ENCODE results near the gene MT3.

The MT3 gene

GRCh38 chr16:56631197-56631596, 41.9 kb downstream of the MT3 start:
- TF ChIP-seq GLIS3 (CRISPR knock-in tag; IDR thresholded peaks at IDR 0.05), result no peak
- TF ChIP-seq ISL1 (CRISPR knock-in tag; IDR thresholded peaks at IDR 0.05), result no peak
- TF ChIP-seq SNAI2 (CRISPR knock-in tag; IDR thresholded peaks at IDR 0.05), result no peak
- no peak for TF ChIP-seq ZNF8 (CRISPR knock-in tag; IDR thresholded peaks at IDR 0.05)
- no peak for TF ChIP-seq ZNF70 (CRISPR knock-in tag; IDR thresholded peaks at IDR 0.05)
- TF ChIP-seq POU6F1 (CRISPR knock-in tag; IDR thresholded peaks at IDR 0.05; ENCODE audit: borderline replicate concordance, low read depth), result no peak
- ATAC-seq, result no peak

GRCh38 chr16:56631832-56632155, 42.5 kb downstream of the MT3 start:
- TF ChIP-seq ISL1 (CRISPR knock-in tag; IDR thresholded peaks at IDR 0.05) (no peak), TSHZ2 (CRISPR knock-in tag; IDR thresholded peaks at IDR 0.05) (no peak), ZFP3 (CRISPR knock-in tag; IDR thresholded peaks at IDR 0.05) (no peak), TCF4 (CRISPR knock-in tag; IDR thresholded peaks at IDR 0.05; ENCODE audit: borderline replicate concordance) (no peak), SNAI2 (CRISPR knock-in tag; IDR thresholded peaks at IDR 0.05) (no peak), CREB5 (CRISPR knock-in tag; IDR thresholded peaks at IDR 0.05; ENCODE audit: low read depth) (no peak), GLIS3 (CRISPR knock-in tag; IDR thresholded peaks at IDR 0.05) (no peak), ZNF70 (CRISPR knock-in tag; IDR thresholded peaks at IDR 0.05) (no peak), OSR1 (CRISPR knock-in tag; IDR thresholded peaks at IDR 0.05) (no peak), PATZ1 (CRISPR knock-in tag; IDR thresholded peaks at IDR 0.05; ENCODE audit: borderline replicate concordance) (no peak), CSDC2 (CRISPR knock-in tag; IDR thresholded peaks at IDR 0.05) (no peak)

GRCh38 chr16:56632156-56632847, 43.0 kb downstream of the MT3 start, which contains the start of gene MT1M:
Gene MT1M, plus strand, starts transcription at chr16:56632659. Its CDS starts 73 bp downstream, at chr16:56632732.
- TF ChIP-seq GLIS3 (CRISPR knock-in tag; IDR thresholded peaks at IDR 0.05), result no peak
- no peak for TF ChIP-seq OSR1 (CRISPR knock-in tag; IDR thresholded peaks at IDR 0.05)
- no peak for TF ChIP-seq PATZ1 (CRISPR knock-in tag; IDR thresholded peaks at IDR 0.05; ENCODE audit: borderline replicate concordance)
- no peak for TF ChIP-seq ZNF565 (CRISPR knock-in tag; conservative IDR thresholded peaks at IDR 0.05; ENCODE audit: low read depth)
- TF ChIP-seq ZFP30 (CRISPR knock-in tag; IDR thresholded peaks at IDR 0.05), result no peak
- no peak for TF ChIP-seq ESRRG (CRISPR knock-in tag; IDR thresholded peaks at IDR 0.05)
- no peak for TF ChIP-seq ZC3H10 (CRISPR knock-in tag; IDR thresholded peaks at IDR 0.05)
- no peak for TF ChIP-seq POU6F1 (CRISPR knock-in tag; IDR thresholded peaks at IDR 0.05; ENCODE audit: borderline replicate concordance, low read depth)
- no peak for TF ChIP-seq ZNF70 (CRISPR knock-in tag; IDR thresholded peaks at IDR 0.05)
- TF ChIP-seq TOX (CRISPR knock-in tag; IDR thresholded peaks at IDR 0.05; ENCODE audit: borderline replicate concordance), result no peak
- TF ChIP-seq CSDC2 (CRISPR knock-in tag; IDR thresholded peaks at IDR 0.05), result no peak
- TF ChIP-seq ISL1 (CRISPR knock-in tag; IDR thresholded peaks at IDR 0.05), result no peak
- no peak for TF ChIP-seq RARB (CRISPR knock-in tag; IDR thresholded peaks at IDR 0.05)
- TF ChIP-seq TCF4 (CRISPR knock-in tag; IDR thresholded peaks at IDR 0.05; ENCODE audit: borderline replicate concordance), result no peak
- TF ChIP-seq ARNTL (CRISPR knock-in tag; IDR thresholded peaks at IDR 0.05; ENCODE audit: borderline replicate concordance, low read depth), result no peak
- TF ChIP-seq CSRNP3 (CRISPR knock-in tag; IDR thresholded peaks at IDR 0.05), result no peak
- no peak for TF ChIP-seq CREB5 (CRISPR knock-in tag; IDR thresholded peaks at IDR 0.05; ENCODE audit: low read depth)
- no peak for TF ChIP-seq PPARA (CRISPR knock-in tag; IDR thresholded peaks at IDR 0.05; ENCODE audit: borderline replicate concordance)

More at GRCh38 chr16:56631832-56632155, 42.5 kb downstream of the MT3 start:
- ATAC-seq, result no peak

More at GRCh38 chr16:56632156-56632847, 43.0 kb downstream of the MT3 start, which contains the start of gene MT1M:
- ATAC-seq, result peak; percentile 63

All from SK-N-SH treated with all-trans-retinoic acid at 6 μM for 48 hours (cell line).